Medulla oblongata (tissue), 1 donor: Measurements from ENCODE around the gene BANF2.
"Not testable (repeated sequence)": the region's sequence is repeated elsewhere in the genome, so short reads cannot be mapped to it uniquely, and the experiment has no call there.

Experiments used
- DNase-seq: peaks from one replicate; pipeline ENCODE4 v3.0.0-alpha.2; 2015; ENCODE audit errors: extremely low spot score

Gene BANF2

DNA sequence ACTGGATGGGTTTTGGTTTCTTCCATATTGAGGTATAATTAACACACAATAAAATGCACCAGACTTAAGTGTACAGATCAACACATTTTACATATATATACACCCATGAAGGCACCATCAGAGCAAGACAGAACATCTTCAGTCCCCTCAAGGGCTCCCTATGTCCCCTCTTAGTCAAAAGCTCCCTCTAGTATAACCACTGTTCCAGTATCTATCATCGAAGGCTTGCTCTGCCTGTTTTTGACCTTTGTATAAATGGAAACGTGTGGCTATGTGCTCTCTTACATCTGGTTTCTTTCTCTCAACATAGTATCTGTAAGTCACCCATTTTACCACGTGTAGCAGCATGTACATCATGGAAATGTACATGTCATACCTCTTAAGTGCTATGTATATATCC is 66.5 kb downstream of the BANF2 start:
- no peak for DNase-seq

DNA sequence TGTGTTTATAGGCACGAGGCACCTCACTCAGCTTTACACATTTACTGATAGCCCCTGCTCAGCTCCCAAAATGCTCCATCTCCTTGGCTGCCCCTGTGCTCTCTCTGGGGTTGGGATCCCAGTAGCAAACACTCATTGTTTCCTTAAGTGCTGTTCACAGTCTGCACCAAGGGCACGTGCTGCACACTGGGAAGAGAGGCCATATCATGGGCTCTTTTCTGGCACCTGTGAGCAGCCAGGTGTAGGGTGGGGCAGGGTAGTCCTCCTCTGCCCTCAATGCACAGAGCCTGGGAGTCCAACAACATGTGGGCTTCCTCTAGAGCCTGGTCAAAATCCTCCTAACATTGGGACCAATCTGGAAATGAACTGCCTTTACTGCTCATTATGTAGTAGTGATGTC is 67.9 kb downstream of the BANF2 start:
- DNase-seq = no peak

DNA sequence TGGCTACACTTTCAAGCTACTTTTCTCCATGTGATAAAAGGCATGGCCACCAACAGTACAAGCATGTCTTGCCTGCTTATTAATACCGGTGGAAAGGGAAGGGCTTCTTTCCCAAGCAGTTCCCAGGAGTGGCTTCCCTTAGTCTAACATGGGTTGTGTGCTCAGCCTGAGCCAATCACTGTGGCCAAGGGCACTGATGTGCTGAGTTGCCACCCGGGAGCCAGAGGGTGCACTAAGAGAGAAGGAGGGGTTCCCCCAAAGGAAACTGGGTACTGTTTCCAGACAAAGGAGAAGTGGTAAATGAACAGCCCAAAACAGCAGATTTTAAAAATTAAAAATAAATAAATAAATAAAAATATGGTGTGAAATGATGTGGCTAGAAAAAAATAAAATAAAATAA is 68.5 kb downstream of the BANF2 start:
- DNase-seq = peak; percentile 22

DNA sequence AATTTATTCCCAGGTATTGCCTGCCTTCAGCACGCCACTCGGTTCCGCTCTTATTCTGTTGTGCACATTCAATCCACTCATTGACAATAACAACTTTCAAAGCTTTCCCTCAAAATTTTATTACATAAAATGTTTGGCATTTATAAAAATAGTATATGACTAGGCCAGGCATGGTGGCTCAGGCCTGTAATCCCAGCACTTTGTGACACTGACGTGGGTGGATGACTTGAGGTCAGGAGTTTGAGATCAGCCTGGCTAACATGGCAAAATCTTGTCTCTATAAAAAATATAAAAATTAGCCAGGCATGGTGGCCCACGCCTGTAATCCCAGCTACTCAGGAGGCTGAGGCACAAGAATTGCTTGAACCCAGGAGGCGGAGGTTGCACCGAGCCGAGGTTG is 70.0 kb downstream of the BANF2 start:
- not testable (repeated sequence) for DNase-seq

DNA sequence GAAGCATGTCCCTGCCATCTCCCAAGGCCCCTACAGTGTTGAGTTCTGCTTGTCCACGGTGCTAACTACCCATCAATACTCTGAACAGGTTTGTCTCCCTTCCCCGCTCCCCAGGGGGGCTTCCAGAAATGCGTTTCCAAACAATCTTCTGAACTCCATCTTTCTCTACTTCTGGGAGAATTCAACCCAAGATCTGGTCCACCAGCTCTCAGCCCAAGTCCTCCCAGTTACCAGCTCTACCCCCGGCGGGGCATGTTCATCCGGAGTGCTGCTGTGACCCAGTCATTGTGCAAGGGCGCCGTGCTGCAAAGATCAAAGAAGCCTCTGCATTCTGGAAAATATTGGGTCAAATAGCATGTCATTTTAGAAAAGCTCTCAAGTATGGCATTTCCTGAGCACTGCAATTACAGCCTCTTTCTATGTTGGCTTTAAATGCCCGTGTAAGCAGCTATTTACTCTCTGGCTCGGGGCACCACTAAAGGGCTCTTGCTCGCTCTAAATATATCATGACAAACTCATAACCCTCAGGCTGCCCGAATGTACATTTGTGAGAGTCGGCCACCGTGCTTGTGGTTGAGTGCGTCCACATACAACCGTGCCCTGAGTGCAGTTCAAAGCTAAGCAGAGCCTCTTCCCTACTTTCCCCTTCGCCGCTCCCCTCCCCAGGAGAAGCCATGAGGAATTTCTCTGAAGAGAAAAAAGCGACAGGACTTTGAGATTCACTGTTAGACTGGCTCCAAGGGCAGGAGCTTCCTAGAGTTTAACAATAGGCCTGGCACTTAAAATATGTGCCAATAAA is 71.6 kb downstream of the BANF2 start:
- no peak for DNase-seq

DNA sequence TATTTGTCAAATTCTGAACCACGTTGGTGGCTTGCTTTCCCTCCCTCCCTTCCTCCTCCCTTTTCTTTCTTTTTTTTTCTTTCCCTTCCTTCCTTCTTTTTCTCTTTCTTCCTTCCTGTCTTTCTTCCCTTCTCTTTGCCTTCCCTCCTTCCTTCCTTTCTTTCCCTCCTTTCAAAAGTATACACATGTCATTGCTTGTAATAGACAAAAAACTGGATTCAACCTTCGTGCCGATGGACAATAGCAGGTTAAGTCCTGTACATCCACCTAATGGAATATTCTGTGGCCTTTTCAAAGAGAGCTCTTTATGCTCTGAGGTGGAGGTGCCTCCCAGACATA is 72.2 kb downstream of the BANF2 start:
- DNase-seq = no peak

DNA sequence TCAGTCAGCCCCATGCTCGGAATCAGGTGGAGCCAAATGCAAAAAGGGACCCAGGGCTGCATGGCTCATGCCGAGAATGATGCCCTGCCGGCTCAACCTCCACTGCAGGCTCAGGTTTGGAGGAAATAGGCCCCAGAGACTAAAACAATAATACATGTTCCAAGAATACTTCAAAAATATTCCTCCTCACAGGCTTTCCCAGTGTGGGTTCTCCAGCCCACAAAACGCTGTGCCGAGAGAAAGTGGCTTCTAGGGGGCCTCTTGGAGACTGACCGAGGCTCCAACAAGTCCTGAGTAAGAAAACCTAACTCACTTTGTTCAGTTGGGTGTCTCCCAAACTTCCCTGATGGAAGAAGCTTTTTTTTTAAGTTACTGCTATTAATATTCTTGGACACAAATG is 73.9 kb downstream of the BANF2 start:
- no peak for DNase-seq

DNA sequence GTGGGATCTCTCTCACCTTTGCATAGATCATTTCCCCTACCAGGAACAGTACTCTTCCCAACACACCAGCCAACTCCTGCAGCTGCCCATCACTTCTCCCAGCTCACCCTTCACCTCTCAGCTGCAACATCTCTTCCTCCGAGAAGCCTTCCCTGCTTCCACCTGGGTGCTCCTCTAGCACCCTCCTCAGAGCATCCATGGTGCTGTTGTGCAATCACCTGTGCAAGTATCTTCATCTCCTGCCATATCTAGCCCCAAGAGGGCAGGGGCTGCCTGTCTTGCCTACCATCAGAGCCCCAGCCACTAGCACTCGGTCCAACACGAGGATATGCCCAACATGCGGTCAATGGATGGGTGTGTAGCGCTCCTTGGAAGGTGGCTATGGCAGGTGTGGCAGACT is 75.8 kb downstream of the BANF2 start:
- DNase-seq = no peak

DNA sequence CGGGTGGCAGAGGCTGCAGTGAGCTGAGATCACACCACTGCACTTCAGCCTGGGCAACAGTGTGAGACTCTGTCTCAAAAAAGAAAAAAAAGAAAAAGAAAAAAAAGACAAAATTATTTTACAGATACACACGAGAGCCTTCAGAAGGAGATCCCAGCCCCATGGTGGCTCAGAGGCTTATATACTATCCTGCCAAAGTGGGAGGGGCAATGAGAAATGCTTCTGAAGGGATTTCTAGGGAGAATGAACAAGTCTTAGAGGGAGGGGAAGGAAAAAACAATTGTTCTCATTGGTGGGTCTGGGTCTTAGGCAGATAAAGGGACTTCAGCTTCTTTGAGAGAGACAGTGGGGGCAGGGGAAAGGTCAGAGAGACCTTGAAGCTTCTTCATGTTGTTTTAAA is 76.8 kb downstream of the BANF2 start:
- no peak for DNase-seq

DNA sequence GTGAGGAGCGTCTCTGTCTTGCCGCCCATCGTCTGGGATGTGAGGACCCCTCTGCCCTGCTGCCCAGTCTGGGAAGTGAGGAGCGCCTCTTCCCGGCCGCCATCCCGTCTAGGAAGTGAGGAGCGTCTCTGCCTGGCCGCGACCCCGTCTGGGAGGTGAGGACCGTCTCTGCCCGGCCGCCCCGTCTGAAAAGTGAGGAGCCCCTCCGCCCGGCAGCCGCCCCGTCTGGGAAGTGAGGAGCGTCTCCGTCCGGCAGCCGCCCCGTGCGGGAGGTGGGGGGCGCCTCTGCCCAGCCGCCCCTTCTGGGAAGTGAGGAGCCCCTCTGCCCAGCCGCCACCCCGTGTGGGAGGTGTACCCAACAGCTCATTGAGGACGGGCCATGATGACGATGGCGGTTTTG is 79.2 kb downstream of the BANF2 start:
- not testable (repeated sequence) for DNase-seq

DNA sequence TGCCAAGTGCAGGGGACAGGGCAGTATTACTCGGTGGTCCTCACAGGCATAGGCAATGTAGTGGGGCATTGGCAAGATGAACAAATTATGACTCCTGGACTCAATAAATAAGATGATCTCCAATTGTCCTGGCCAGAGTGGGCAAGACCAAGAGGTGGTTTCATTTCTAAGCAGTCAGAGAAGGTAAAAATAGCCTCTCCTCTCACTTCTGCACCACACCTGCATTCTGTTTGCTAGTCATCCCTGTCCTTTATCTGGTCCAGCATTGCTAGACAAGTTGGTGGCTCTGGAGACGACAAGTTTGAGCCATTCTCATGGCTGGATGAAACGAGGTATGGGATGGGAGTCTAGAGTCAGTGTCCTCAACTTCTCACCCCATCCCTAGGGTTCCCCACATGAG is 83.0 kb downstream of the BANF2 start:
- no peak for DNase-seq

DNA sequence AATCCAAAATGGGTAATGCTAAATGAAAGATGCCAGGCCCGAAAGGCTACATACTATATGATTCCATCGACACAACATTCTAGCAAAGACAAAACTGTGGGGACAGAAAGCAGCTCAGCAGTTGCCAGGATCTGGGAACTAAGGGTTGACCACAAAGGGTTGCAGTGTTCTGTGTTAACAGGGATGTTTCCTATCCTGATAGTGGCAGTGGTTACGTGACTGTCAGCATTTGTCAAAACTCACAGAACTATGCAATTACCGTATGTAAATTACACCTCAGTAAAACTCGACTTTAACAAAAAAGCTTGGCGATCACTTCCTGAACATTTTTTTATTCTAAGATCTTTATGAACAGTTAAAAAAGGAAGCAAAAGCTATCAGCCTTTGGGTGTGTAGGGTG is 83.9 kb downstream of the BANF2 start:
- no peak for DNase-seq

DNA sequence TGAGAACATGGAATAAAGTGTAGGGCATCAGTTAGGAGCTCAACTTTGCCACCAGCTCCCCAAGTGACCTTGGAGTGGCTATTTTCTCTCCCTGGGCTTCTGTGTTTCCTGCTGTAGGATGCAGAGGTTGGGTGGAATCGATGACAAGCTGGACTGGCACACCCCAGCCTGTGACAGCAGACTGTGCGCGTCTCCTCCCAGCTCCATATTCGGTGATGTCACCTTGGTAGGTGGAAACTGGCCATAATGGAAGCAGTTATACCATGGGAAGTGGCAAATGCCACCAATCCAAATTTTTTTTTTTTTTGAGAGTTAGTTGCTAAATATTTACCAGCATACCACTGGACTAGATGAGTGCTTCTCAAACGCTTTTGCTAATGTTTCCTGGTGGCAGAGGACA is 85.2 kb downstream of the BANF2 start:
- DNase-seq = no peak
